GM21576 (cell line): ENCODE data around the gene TRNT1.
A peak's percentile ranks its signal among the peaks of the same experiment; 100 is the strongest.

Experiments used
- ATAC-seq: cut with Tn5 transposase; IDR thresholded peaks from one replicate; pipeline ENCODE4 v1.9.1; 2021; ENCODE audit warnings: mild to moderate bottlenecking, moderate library complexity; ENCODE audit not compliant: unreplicated experiment

The TRNT1 gene

DNA sequence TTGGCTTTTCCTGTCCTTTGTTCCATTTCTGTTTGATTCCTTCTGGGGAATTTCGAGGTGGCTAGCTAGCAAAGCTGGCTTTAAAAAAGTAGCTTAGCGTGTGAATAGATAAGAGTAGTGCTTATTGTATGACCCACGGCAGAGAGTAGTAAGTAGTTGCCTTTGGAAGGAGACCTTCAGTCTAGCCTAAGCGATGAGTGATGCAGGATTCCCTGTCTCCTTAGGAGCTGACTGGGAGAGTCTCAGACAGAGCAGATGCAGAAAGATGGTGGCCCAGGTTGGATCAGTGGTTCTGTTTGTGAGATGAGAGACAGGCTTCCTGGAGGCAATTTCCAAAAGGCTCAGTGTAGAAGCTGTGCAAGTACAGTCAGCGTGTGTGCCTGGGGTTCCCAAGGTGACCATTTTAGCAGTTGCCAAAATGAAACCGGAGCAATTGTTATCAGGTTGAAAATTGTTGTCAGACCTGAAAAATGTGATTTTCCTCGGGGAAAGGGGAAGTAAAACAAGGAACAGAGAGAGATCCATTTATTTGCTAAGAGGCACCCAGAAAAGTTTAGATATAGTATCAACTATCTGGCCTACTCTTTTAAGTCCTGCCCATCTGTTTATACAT is 15.9 kb upstream of the TRNT1 start:
- ATAC-seq = no peak

DNA sequence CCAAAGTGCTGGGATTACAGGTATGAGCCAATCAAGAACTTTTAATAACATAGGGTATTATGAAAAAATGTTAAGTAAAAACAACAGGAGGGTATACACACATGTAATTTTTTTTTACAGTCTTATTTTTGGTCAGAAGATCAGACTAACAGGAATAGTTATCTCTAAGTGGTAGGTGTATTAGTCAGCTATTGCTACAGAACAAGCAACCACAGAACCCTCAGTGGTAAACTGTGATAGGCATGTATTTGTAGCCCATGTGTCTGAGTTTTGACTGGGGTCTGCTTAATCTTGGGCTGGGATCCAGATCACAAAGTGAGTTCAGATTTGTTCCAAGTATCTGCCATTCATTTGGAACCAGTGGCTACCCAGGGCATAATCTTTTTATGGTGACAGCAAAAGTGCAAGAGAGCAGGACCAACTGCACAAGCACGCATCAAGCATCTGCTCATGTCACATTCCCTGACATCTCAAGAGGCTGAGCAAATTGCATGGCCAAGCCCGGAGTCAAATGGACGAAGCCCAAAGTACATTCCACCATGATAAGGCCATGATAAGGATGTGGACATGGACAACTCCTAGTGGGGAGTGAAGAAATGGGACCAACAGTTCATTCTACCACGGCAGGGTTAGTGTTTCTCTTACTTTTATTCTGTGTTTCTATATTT is 13.6 kb upstream of the TRNT1 start:
- no peak for ATAC-seq

DNA sequence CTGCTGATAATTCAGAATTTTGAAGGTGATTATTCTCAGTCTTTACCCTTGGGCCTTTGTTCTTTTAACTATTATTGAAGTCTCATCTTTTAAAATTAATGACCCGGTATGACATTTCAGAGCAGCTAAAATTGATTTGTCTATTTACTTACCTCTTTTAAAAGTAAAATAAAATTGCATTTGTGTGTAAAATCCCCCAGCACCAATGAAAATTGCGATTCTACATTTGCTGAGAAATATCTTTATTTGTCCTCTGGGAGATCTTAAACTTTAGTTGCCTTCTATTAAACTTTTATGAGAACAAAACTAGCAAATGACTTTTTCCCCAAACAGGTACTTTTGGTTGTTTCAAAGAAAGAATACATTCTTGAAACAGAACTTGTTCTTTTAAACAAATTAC is 9.1 kb upstream of the TRNT1 start:
- no peak for ATAC-seq

DNA sequence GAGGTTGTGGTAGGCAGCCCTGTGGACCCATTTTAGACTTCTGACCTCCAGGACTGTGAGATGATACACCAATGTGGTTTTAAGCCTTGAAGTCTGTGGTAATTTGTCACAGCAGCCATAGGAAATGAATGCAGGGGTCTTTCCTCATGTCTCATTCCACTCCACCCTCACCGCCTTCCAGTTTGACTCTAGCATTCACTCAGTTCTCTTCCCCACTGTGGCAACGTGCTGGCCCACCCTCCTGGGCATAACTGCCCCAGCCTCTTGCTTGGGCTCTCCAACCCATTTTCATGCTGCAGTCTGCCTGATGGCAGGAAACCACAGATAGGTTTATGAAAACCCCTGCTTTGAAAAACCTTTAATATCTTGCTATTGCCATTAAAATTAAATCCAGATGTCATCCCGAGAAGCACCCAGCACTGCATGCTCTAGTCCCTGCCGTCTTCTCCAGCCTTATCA is 7.3 kb upstream of the TRNT1 start:
- ATAC-seq = no peak

DNA sequence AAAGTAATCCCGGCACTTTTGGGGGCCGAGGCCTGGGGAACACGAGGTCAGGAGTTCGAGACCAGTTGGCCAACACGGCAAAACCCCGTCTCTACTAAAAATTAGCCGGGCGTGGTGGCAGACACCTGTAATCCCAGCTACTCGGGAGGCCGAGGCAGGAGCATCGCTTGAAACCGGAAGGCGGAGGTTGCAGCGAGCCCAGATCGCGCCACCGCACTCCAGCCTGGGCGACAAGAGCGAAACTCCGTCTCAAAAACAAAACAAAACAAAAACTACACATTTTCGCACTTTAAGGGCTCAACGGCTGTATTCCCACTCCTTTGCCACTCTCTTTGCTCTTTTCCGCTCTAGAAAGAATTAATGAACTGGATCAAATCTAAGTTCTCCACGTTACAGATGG is 763 bp upstream of the TRNT1 start:
- no peak for ATAC-seq

DNA sequence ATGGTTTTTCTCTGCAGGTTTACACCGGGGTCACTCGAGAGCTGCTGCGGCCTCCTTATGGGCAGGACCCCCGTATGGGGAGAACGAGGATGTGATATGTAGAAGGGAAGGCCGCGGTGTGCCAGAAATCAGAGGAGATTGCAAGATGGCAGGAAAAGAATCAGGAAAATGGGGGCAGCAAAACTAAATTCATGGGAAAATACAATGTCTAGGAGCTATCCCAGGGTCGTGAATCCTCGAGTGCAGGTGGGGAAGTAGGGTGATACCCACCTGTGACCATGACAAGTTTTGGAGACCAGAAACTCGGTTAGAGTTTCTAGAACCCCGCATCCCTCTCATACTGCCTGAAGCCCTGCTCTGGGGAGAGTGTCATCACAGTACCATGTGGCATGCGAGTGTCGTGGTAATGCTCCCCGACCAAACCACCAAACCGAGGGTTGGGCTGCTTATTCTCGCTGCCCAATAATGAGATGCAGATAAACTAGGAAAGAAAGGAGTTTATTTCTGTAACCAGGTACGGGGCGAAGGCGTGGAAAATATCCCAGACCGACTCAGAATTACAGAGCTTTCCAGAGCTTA is 781 bp downstream of the TRNT1 start:
- ATAC-seq = peak; percentile 21

DNA sequence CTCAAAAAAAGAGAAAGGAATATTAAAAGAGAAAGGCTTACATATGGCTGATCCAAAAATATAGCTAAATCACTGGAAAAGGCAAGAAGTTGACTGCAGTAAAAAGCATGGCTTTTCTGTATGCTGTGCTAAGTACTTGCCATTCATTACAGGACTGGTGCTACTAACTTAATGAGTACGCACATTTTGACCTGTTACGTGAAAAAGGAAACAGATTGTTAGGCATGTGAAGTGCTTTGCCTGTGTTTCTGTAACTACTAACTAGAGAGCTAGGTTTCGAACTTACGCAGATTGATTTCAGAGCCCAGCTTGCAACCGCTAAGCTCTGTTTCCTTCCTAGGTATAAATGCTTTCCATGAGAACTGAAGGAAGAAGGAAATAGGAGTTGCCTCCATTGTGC is 2.8 kb downstream of the TRNT1 start:
- no peak for ATAC-seq

DNA sequence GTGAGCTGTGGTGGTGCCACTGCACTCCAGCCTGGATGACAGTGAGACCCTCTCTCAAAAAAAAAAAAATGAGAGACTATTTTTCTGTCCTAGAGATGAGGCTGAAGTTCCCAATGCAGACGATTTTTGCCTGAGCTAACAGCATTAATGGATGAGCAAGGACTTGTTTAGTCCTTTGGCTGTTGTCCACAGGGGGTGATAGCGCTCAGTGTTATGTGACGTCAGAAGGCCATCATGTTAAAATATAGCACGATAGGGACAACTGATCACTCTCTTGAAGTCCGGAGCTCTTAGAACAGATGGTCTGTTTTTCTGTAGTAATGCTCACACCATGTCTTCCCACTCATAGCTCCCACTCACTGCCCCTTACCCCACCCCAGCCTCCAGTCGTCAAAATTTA is 6.8 kb downstream of the TRNT1 start:
- ATAC-seq = no peak

DNA sequence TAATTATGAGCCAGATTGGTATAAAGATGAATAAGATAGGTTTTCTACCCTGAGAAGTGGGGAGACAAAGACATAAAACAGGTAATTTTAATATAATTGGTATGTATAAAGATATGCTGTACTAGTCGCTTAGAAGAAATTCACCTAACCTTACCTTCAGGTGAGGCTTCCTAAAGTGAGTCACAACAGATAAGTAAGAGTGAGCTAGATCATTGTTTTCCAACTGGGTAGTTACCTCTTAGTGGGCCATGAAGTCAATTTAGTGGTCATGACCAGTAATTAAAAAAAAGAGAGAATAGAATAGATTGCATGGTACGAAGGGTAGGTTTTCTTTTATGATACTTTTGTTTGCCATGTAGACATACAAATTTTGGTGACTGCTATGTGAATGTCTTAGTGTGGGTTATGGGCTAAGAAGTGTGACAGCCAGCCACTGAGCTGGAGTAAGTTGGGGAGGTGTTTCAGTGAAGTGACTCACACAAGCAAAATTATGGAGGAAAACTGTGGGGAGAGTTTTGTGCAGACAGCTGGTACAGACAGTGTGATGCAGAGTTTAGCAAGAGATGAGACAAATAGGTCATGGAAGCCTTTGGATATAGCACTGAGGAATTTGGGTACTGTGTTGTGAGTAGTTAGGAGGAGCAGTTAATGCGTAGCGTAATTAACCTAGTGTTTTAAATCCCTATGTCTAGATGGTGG is 8.2 kb downstream of the TRNT1 start:
- ATAC-seq = no peak

DNA sequence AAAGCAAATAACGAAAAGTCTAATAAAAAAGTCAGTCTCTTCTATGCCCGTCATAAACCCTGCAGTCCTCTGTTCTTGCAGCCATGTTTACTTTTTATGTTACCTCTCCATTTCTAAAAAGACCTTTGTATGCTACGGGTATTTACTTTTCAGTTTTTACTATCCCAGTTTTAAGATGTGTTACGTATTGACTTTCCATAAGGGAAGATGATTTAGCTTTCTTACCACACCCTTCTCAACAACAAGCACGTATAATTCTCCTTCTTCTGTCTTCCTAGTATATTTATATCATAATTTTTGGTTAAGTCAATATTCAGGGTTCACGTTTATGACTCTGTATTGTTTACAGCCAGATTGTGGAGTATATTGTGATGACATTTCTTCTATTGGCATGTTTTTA is 10.8 kb downstream of the TRNT1 start:
- no peak for ATAC-seq

DNA sequence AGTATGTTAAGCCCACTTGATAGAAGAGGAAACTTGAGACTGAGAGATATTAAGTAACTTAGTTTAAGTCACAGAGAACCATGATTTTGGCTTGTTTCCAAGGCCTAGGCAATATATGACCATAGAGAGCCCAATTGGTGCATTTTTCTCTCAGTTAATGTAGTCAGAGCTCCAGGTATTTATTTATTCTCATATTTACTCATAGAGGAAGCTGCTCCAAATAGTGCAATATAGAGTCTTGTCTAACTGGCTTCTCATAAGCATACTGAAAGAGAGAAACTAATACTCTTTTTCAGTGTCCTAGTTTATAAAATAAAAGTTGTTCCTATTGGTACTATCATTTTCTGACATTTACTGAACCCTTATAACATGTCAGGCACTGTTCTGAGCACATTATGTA is 15.2 kb downstream of the TRNT1 start:
- no peak for ATAC-seq

DNA sequence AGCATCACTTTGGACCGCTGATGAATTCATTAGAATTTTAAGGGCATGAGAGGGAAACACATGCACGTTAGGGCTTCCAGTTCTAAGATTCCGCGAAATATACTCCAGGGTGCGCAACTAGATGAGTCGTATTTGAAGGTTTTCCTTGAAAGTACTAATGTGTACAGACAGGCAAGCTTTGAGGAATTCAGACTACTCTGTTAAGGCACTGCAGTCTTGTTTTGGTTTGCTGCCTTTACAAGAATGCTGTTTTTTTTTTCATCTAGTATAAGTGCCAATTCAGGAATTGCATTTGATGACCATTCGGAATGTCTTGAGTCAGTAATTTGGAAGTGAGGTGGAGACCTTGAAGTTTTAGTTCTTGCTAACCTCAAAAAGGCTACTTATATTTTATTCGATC is 19.1 kb downstream of the TRNT1 start:
- no peak for ATAC-seq

DNA sequence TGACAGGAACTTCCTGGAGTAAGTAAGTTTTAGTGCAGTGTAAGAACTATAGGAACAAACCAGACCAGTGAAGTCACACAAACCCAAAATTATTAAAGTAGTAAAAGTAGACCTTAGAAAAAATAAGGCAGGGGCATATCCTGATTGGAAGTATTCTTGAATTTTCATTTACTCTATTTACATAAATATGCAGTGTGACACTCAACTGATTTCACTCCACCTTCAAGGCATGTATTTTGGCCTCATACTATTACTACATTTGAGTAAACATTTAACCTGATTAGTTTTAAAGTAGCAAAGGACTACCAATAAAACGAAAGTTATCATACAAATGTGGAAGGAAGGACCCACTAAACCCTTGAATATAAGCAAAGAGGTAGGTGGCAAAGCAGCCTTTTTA is 22.8 kb downstream of the TRNT1 start:
- no peak for ATAC-seq

DNA sequence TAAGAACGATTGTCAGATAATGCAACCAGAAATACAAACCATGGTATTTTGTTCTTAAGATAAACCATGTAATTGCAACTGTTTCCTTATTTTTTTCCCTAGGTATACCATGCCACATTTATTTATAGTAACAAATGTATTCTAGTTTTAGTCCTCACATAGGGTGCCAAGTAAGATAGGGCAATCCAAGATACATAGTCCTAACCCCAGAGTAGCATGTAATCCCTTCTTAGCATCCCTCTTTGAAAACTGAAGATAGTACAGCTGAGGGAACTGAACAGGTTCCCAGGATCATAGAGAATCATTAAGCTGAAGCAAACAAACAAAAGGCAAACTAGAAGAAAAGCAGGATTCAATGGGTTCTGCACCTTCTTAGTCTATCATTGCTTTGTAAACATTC is 24.8 kb downstream of the TRNT1 start:
- ATAC-seq = no peak

DNA sequence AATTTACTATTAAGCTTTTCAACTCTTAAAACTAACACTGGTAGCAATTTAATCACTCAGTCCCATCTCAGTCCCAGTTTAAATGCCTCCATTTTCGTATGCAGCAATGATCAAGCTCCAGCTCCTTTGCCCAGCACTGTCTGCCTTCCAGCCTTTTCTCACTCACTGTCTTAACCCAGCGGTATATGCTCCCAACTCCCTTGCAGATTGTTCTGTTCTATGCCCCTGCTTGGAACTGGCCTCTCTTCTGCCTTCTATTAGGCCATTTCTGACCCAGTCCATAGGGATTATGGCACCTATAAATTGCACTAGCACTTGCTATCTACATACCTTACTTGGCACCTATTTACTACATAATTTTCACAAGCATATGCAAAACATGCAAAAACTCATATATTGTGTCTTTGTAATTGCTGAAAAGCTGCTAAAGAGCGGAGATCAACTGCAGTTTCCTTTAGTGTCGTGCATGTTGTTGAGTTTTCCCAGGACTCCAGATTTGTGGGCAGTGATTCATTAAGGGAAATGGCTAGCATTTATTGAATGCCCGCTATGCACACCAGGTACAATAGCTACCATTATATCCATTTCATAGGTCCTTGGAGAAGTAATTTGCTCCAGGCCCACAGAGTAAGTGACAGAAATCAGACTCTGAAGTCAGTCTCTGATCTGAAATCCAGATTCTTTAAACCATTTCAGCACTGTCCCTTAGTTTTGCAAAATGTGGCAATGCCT is 28.3 kb downstream of the TRNT1 start:
- ATAC-seq = no peak

DNA sequence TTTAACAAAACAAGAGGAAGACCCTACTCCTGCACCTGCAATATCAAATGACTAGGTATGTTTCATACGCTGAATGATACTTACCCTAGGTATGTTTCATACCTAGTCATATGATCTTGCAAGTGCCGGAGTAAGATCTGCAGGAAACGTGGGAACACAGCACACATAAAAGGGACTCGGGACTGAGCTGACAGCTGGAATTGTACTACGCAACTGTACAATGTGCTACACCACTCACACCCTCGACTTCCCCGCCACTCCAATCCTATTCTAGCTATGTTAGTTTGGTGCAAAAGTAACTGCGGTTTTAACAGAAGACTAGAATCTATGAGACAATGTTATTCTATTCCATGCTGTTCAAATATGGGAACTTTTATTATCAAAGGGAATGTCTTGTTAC is 30.7 kb downstream of the TRNT1 start:
- ATAC-seq = no peak

DNA sequence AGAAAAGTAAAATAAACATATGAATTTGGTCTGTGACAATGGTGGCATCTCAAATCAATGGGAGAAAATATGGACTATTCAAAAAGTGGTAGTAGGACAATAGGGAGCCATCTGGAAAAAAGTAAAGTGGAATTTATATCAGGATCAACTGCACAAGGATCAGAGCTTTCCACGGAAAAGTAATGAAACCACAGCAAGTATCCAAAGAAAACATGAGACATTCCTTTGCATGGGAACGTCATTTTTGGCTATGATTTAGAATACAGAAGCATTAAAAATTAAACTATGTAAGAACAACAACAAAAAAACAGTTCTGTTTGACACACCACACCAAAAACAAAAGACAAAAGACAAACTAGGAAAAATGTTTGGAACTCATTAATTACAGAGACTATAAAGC is 34.1 kb downstream of the TRNT1 start:
- no peak for ATAC-seq

DNA sequence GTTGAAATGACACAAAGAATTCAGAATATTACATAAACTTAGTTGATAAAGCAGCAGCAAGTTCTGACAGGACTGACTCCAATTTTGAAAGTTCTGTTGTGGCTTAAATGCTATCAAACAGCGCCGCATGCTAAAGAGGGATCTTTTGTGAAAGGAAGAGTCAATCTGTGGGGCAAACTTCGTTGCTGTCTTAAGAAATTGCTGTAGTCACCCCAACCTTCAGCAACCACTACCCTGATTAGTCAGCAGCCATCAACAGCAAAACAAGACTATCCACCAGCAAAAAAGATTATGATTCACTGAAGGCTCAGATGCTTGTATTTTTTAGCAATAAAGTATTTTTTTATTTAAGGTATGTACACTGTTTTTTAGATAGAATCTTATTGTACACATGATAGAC is 38.5 kb downstream of the TRNT1 start:
- ATAC-seq = no peak

DNA sequence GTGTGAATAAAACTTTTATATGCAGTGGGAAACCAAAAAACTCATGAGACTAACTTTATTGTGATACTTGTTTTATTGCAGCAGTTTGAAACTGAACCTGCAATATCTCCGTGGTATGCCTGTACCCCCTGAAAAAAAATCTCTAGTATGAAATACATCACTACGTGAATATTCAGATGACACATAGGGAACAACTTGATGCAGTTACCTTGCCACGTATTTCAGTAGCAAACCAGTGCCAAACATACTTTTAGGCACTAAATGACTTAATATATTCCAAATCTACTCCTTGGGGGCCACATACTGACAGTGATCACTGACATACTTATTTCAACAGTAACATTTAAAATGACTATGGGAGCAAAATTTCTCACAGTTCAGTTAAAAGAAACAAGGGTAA is 38.9 kb downstream of the TRNT1 start:
- no peak for ATAC-seq

DNA sequence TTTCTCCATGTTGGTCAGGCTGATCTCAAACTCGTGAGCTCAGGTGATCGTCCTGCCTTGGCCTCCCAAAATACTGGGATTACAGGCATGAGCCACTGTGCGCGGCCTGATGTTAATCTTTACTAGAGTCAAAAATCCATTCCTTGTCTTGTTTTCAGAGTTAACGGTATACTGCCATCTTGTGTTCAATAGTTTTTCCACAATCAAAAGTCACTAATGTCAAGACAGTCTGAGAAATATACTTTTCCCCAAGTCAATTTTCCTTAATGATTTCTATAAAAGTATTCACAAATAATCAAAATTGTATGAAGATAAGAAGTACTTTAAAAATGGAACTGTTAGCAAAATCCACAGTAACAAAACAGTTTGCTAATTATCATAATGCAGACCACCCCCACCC is 44.3 kb downstream of the TRNT1 start:
- ATAC-seq = no peak

DNA sequence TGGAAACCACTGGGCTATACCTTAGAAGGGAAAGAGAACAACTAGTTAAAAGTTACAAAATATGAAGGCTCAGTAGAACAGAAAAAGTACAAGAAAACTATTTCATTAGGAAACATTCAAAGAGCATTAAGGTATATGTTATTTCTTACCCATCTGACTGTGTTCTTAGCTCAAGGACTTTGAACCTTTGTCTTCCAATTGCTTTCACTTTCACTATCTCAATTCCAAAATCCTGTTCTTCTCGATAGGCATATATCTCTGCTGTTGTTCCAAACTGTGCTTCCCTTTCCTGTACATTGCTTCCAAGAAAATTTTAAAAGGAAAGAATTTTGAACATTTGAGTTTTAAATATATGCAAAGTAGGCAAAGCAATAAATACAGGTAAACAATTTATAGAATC is 45.9 kb downstream of the TRNT1 start:
- ATAC-seq = no peak
